Stimulated activated CD8-positive, alpha-beta memory T cell treated with anti-CD3 and anti-CD28 coated beads, Interleukin-12 subunit alpha, Interleukin-12 subunit beta, amount 100 ng/mL, for 4 hours (primary cell): Measurements from ENCODE around the gene MMEL1.
"Not testable (repeated sequence)": the region's sequence is repeated elsewhere in the genome, so short reads cannot be mapped to it uniquely, and the experiment has no call there.

Experiments used
- DNase-seq: peaks from one replicate; pipeline ENCODE4 v3.0.0-alpha.2; 2020; ENCODE audit warnings: low read depth

Gene MMEL1

GRCh38 chr1:2573250-2573920 is 59.4 kb downstream of the MMEL1 start:
- no peak for DNase-seq

GRCh38 chr1:2571348-2571747 is 61.5 kb downstream of the MMEL1 start:
- DNase-seq, result no peak

GRCh38 chr1:2570332-2570731 is 62.5 kb downstream of the MMEL1 start:
- DNase-seq, result no peak

- DNase-seq, result not testable (repeated sequence)
Measured at GRCh38 chr1:2569703-2570102, 63.1 kb downstream of the MMEL1 start.

GRCh38 chr1:2569060-2569459 is 63.8 kb downstream of the MMEL1 start:
- DNase-seq, result no peak

GRCh38 chr1:2568187-2568816 is 64.5 kb downstream of the MMEL1 start:
- DNase-seq, result not testable (repeated sequence)

- DNase-seq, result no peak
Measured at GRCh38 chr1:2567083-2567679, 65.6 kb downstream of the MMEL1 start.

GRCh38 chr1:2566101-2567045 is 66.4 kb downstream of the MMEL1 start:
- no peak for DNase-seq

GRCh38 chr1:2564815-2565374 is 67.9 kb downstream of the MMEL1 start:
- no peak for DNase-seq

GRCh38 chr1:2564006-2564814 is 68.6 kb downstream of the MMEL1 start:
- no peak for DNase-seq

- DNase-seq, result no peak
Measured at GRCh38 chr1:2563205-2563604, 69.6 kb downstream of the MMEL1 start.

- no peak for DNase-seq
Measured at GRCh38 chr1:2561898-2562895, 70.6 kb downstream of the MMEL1 start.

- DNase-seq, result no peak
Measured at GRCh38 chr1:2561446-2561845, 71.4 kb downstream of the MMEL1 start.

- DNase-seq, result no peak
Measured at GRCh38 chr1:2560299-2561073, 72.3 kb downstream of the MMEL1 start.

- DNase-seq, result no peak
Measured at GRCh38 chr1:2559509-2560298, 73.1 kb downstream of the MMEL1 start.

GRCh38 chr1:2558861-2559260 is 74.0 kb downstream of the MMEL1 start:
- DNase-seq, result no peak

GRCh38 chr1:2558420-2558819 is 74.4 kb downstream of the MMEL1 start:
- DNase-seq, result no peak
